ENCODE data around the gene EPHB1.
"Not testable (repeated sequence)": the region's sequence is repeated elsewhere in the genome, so short reads cannot be mapped to it uniquely, and the experiment has no call there.

Gene EPHB1

GRCh38 chr3:134777341-134777740 lies 17.7 kb upstream of the EPHB1 start:
- DNase-seq, result no peak

DNA sequence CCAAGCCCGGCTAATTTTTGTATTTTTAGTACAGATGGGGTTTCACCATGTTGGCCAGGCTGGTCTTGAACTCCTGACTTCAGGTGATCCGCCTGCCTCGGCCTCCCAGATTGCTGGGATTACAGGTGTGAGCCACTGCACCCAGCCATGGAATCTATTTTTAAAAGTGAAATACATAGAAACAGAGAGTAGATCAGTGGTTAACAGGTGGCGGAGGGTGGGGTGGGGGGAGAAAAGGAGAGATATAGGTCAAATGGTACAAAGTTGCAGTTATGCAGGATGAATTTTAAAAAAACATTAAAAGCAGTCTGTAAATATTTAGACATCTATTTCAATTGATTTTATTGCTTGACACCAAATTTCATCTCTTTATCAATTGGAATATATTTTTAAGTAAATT lies 6.8 kb upstream of the EPHB1 start:
- not testable (repeated sequence) for DNase-seq

GRCh38 chr3:134790065-134790464 lies 5.0 kb upstream of the EPHB1 start:
- no peak for DNase-seq

DNA sequence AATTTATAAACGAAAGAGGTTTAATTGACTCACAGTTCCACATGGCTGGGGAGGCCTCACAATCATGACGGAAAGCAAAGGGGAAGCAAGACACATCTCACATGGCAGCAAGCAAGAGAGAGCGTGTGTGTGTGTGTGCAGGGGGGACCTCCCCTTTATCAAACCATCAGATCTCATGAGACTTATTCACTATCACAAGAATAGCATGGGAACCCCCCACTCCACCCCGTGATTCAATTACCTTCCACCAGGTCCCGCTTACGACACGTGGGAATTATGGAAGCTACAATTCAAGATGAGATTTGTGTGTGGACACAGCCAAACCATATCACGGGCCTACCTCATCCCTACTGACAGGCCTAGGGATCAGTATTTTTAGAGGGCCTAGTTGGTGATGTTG lies 3.1 kb upstream of the EPHB1 start:
- no peak for DNase-seq

DNA sequence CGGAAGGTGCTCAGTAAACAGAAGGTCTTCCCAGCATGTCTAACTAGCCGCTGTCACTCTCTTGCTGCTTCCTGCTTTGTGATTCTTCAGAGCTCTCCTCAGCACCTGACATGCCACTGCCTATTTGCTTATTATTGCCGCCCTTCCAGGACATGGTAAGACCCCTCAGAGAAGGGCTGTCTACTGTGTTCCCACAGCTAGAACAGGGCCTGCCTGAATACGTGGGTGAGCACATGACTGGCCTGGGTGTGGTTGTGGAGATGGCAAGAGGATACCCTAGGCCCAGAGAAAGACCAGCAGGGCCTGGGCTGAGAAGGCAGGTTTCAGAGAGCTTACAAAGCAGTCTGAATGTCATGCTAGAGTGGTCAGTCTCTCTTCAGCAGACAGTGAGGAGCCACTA lies 2.4 kb upstream of the EPHB1 start:
- no peak for DNase-seq

- DNase-seq, result no peak
Measured at GRCh38 chr3:134793562-134793961, 1.5 kb upstream of the EPHB1 start.

GRCh38 chr3:134794323-134794722 lies 737 bp upstream of the EPHB1 start:
- DNase-seq, result no peak

GRCh38 chr3:134795746-134796280 lies 753 bp downstream of the EPHB1 start:
- DNase-seq, result no peak

DNA sequence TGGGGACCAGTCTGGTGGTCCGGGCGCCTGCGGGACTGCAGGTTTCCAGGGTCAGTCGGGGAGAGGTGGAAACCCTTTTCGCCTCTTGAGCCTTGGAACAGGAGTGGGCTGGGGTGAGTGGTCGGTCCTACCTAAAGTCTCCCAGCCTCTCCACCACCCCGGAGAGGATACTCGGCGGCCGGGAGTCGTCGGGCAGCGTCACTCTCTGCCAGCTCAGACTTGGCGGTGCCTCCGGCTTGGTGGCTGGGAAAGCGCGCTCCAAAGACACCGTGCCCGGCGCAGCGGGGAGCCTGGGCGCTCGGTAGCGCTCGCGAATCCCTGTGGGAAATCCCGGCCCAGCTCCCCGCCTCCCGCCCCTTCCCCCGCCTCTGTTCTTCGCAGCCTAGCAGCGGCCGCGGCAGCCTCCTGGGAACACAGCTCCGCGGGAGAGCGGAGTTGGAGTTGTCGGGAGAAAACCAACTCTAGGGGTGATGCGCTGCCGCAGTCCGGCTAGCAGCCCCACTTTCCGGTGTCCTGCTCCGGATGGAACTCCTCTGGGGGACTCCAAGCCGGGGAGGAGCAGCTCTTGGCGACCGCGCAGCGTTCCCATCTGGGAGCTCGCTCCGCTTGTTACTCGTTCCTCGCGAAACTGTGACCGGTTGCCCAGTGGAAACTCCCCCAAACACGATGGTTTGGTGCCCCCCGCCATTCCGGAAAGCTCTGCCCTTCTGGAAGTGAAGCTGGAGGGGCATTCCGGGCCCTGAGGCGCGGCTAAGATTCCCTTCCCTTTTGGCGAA lies 1.4 kb downstream of the EPHB1 start:
- no peak for DNase-seq

DNA sequence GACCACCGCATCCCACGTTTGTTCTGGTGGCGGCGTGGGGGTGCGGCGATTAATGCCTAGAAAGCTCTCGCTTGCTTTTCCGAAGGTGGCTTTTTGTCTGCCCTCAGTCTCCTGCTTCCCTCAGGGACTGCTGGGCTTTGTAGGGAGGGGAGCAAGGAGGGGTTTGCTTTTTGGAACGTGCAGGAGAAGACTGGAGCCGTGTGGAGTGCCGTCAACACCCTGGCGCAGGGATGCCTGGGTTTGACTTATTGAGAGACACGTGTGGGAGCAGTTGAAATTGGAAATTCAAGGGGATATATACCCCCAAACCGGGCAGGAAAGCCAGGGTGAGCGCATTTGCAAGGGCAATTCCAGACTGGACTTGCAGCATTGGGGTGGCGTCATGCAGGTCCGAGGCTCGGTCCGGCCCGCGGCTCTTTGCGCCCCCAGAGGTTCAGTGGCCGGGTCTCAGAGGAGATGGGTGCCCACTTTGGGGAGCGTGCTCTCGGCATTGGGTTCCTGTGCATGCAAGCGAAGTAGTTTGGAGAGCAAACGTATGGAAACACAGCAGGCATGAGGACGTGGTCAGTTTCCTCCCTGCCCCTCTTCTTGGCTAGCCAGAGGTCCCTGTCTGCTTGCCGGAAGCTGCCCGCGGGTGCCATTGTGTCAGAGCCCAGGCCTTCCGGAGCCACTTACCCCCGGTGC lies 2.1 kb downstream of the EPHB1 start:
- no peak for DNase-seq

DNA sequence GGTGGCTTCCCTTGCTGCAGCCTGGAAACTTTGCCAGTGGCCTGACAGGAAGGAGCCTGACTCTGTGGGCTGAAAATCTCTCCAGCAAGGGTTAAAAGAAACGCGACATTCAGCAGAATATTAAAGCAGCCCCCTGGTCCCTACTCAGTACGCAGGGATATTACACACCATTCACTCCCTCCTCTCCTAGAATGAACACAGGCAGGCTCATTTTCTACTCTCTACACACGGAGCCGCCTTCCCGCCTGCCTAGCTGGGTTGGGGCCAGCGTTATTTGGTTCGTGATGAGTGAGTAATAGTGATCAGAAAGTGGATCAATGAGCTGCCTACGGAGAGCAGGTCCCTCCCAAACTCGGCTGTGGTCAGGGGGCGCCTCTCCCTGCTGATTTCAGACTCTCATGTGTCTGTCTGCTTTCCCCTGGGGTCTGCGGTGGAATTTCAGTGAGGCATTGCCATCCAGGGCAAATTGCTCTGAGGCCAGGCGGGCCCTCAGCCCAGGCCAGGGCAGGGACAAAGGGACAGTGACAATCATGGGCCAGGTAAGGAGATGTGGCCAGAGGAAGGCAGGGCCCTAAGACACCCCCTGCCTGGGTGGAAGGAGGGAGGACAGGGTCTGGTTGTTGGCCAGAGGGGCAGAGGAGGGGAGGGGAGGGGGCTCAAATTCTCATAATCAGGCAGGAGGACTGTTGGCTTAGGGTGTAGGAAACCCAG lies 2.8 kb downstream of the EPHB1 start:
- DNase-seq, result no peak

GRCh38 chr3:134798681-134799311 lies 3.7 kb downstream of the EPHB1 start:
- no peak for DNase-seq

DNA sequence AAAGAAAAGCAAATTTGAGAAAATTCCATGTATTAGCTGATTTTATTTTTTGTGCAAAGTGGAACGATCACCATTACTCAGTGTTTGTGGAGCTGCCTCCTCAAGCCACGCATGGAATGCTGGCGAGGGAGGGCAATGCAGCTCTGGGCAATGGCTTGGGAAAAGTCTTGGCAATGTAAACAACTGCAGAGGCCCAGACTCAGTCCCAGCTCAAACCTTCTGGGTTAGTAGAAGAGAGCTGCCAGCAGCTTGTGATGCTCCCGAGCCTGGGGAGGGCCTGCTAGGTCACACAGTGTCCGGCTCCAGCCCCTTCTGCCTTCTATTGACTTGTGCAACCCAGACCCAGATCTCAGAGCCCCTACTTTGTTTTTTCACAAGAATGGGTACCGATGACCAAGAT lies 4.3 kb downstream of the EPHB1 start:
- no peak for DNase-seq

- DNase-seq, result no peak
Measured at GRCh38 chr3:134801204-134801958, 6.3 kb downstream of the EPHB1 start.

GRCh38 chr3:134802428-134803050 lies 7.5 kb downstream of the EPHB1 start:
- no peak for DNase-seq

DNA sequence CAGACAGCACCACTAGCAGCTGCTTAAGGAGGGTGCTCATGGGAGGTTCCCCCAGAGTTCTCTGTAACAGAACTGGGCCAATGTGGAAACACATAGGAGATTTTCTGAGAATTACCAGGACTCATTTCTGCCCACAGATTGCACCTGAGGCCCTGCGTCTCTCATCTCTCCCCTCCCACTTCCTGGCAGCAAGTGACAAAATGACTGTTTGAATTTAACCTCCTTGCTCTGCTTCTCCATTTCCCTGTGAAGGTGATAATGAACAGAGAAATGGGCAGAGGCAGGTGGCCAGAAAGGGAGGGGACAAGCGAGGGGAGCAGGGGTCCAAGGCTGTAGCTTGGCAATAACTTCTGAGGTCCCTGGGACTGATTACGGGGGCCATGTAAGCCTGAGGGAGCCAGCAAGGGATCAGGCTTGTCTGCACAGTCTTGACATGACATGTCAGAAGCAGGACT lies 8.0 kb downstream of the EPHB1 start:
- DNase-seq, result no peak

GRCh38 chr3:134803652-134804051 lies 8.6 kb downstream of the EPHB1 start:
- no peak for DNase-seq

DNA sequence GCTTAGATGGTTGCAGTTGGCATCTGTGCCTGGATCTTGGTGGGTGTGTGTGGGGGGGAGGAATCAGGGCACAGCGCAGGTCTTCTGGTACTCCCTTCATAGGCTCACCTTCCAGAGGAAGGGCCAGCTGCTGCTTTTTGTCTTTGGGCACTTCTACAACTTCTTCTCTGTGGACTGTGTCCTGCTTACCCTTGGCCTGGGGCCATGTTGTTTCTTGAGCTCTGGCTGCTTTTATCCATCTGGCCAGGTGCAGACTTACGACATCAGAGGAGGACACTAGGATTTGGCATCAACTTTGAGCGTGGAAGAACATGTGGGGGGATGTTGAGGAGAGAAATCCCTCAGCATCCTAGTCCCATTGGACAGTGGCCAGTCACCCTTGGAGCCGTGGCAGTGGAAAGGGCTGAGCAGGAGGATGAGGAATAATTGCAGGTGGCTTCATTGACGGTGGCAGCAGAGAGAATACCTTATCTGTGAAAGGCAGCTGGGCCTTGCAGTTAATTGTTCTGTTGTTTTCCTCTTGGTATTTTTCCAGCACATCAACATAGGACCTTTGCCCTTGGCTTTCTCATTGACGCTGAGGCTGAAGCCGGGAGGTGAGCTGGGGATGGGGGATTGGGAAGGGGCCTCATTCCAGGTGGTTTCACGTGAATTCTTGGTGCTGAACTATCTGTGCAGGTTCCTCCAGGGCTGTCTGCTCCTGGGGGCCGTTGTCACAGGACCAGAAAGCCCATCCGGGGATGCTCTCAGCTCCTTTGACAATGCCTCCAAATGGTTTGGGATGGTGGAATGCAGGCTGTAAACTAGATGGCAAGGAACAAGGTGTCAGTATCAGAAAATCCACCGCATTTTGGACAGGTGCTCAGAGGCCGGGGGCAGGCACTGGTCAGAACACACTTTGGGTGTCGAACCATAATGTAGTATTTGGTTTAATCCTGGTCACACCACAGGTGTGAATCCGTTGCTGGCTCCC lies 9.7 kb downstream of the EPHB1 start:
- no peak for DNase-seq

- DNase-seq, result no peak
Measured at GRCh38 chr3:134807189-134807588, 12.1 kb downstream of the EPHB1 start.

DNA sequence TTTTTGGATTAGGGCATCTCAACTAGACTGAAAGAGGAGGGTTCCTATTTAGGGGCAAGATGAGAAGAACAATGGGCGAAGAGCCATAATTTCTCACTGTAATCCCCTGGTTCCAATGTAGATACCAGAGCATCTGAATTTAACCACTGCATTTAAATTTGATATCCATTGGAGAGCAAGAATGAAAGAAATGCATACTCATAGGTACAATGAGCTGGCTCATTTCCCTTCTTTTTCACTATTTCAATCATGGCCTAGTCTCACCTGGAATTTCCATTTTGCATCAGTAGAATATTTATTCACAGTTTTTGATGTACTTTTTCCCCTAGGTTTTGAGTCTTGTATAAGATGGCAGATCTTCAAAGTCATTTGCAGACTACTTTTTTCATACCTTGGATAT lies 13.8 kb downstream of the EPHB1 start:
- DNase-seq, result no peak

Data from activated CD4-positive, alpha-beta T cell treated with anti-CD3 and anti-CD28 coated beads for 1 hour (primary cell).